Lung (tissue), 12 donors: ENCODE results near the gene FAM120AOS. TPM values are rescaled to one million over a fixed set of nuclear protein-coding genes. Genes with fewer than 3 reads are reported as not detected.

ENCODE experiments used
- ATAC-seq: fragments of 200-7000 bp; cut with Tn5 transposase; one replicate; pipeline ENCODE4 v1.9.1; 2020; ENCODE audit warnings: moderate number of reproducible peaks; ENCODE audit not compliant: insufficient read depth, low FRiP score
- DNase-seq, 3 donors: peaks; one replicate each; pipeline ENCODE4 v3.0.0-alpha.2; 2013 to 2017
- H3K27ac ChIP-seq, 2 donors: one replicate each; pipeline ENCODE4 v1.5.1; 2013; ENCODE audit warnings: mild to moderate bottlenecking in 2 of 2, moderate library complexity in 2 of 2, control low read depth in 1 of 2, inconsistent platforms in 1 of 2, low read depth in 1 of 2, low read length in 1 of 2
- H3K27me3 ChIP-seq, 3 donors: one replicate each; pipeline ENCODE4 v1.5.1; 2013; ENCODE audit warnings: low read length in 2 of 3; ENCODE audit not compliant: control insufficient read depth in 3 of 3, insufficient read depth in 3 of 3
- H3K36me3 ChIP-seq, 4 donors: one replicate each; pipeline ENCODE4 v1.5.1; 2013; ENCODE audit warnings: low read length in 4 of 4, mild to moderate bottlenecking in 1 of 4, moderate library complexity in 1 of 4; ENCODE audit not compliant: control insufficient read depth in 4 of 4, insufficient read depth in 4 of 4
- H3K4me1 ChIP-seq, 5 donors: one replicate each; pipeline ENCODE4 v1.5.1; 2013; ENCODE audit warnings: low read length in 5 of 5, mild to moderate bottlenecking in 2 of 5, moderate library complexity in 1 of 5; ENCODE audit not compliant: control insufficient read depth in 5 of 5, insufficient read depth in 5 of 5
- H3K4me3 ChIP-seq: one replicate; pipeline ENCODE4 v1.5.1; 2013; ENCODE audit warnings: mild to moderate bottlenecking, control low read depth, moderate library complexity
- H3K9ac ChIP-seq, 2 donors: one replicate each; pipeline ENCODE4 v1.5.1; 2013; ENCODE audit warnings: low read length in 2 of 2, control low read depth in 1 of 2; ENCODE audit not compliant: insufficient read depth in 1 of 2
- H3K9me3 ChIP-seq, 4 donors: one replicate each; pipeline ENCODE4 v1.5.1; 2013; ENCODE audit warnings: low read length in 3 of 4, mild to moderate bottlenecking in 1 of 4, moderate library complexity in 1 of 4; ENCODE audit not compliant: control insufficient read depth in 4 of 4, insufficient read depth in 3 of 4
- WGBS, 2 donors: extraction: QIAGEN DNeasy Blood & Tissue Kit; methylation state at CpG; one replicate each; pipeline ENCODE4 v1.1.7; 2013; 5-methylcytosine and 5-hydroxymethylcytosine counted together
- polyA plus RNA-seq, 2 donors: library from polyadenylated mRNA; stranded (reverse); fragments of 200-250 nt; gene quantifications; one replicate each; pipeline ENCODE4 v1.2.1, GENCODE V29; 2013
- total RNA-seq, 2 donors: library from RNA; depleted of rRNA in 1 of 2; stranded (reverse); fragments of >200 nt in 1 of 2; gene quantifications; one replicate each; pipeline ENCODE4 v1.2.1, GENCODE V29; 2014 to 2021
- TF ChIP-seq, protein P1 (sequence below): IDR thresholded peaks from 2 replicates; pipeline ENCODE4 v1.5.1; 2012; ENCODE audit warnings: mild to moderate bottlenecking; ENCODE audit errors: control extremely low read depth, extremely low read depth
- donor health status: control.
- donor health status: control.
- donor health status: Bipolar disorder and iron deficiency.
- donor health status: healthy.
- donor health status: DM: yes; HTN: yes; CAD: no.

Gene FAM120AOS
- total and polyA plus RNA-seq, 4 donors: 27.2 to 51.6 (median 36.5) TPM

- TF ChIP-seq, protein P1, sequence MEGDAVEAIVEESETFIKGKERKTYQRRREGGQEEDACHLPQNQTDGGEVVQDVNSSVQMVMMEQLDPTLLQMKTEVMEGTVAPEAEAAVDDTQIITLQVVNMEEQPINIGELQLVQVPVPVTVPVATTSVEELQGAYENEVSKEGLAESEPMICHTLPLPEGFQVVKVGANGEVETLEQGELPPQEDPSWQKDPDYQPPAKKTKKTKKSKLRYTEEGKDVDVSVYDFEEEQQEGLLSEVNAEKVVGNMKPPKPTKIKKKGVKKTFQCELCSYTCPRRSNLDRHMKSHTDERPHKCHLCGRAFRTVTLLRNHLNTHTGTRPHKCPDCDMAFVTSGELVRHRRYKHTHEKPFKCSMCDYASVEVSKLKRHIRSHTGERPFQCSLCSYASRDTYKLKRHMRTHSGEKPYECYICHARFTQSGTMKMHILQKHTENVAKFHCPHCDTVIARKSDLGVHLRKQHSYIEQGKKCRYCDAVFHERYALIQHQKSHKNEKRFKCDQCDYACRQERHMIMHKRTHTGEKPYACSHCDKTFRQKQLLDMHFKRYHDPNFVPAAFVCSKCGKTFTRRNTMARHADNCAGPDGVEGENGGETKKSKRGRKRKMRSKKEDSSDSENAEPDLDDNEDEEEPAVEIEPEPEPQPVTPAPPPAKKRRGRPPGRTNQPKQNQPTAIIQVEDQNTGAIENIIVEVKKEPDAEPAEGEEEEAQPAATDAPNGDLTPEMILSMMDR: no peak
Observed at GRCh38 chr9:93477397-93477796, 24.0 kb upstream of the FAM120AOS start.

DNA sequence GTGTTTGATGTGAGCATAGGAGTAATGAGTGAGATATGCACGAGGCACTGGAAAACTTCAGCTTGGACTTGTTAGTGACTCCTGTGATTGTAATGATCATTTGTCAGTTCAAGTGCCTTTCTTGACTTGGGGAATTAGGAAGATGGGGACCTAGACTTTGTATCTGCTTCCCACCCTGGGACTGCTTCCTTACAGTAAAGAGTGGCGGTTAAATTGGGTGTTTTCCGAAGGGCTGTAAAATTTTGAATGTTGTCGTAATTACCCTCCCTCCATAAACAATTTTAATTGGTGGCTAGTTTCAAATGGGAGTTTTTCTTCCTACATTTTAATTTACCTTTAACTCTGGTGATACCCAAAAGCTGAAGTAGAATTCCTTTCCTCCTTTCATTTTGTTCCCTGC, 23.5 kb upstream of the FAM120AOS start:
- Histone ChIP-seq H3K36me3 (peaks cover 0 to 11% (median 5%) of the 10 kb centered on the region in 4 donors), H3K9ac (no peak overlapping the region), H3K27ac (no peak overlapping the region), H3K9me3 (no peaks in the 10 kb centered on the region), H3K4me3 (no peak overlapping the region), H3K27me3 (no peaks in the 10 kb centered on the region), H3K4me1 (peaks cover 0 to 6% (median 2%) of the 10 kb centered on the region in 5 donors)
- DNase-seq: no peak
- TF ChIP-seq, protein P1: no peak
- no peak for ATAC-seq
- WGBS, 2 donors: 92 to 93% methylated on average over 4 of the region's 4 CpGs

More at GRCh38 chr9:93477397-93477796, 24.0 kb upstream of the FAM120AOS start:
- H3K9ac ChIP-seq: no peak overlapping the region
- no peak overlapping the region for H3K27ac ChIP-seq
- no peak overlapping the region for H3K4me3 ChIP-seq
- H3K36me3 ChIP-seq: peaks cover 0 to 11% (median 6%) of the 10 kb centered on the region in 4 donors
- H3K4me1 ChIP-seq: peaks cover 0 to 6% (median 2%) of the 10 kb centered on the region in 5 donors
- ATAC-seq (no peak), DNase-seq (no peak)
- no peaks in the 10 kb centered on the region for H3K9me3 ChIP-seq
- WGBS, 2 donors: 91 to 93% methylated on average over 2 of the region's 2 CpGs
- H3K27me3 ChIP-seq: no peaks in the 10 kb centered on the region

GRCh38 chr9:93475856-93476255, 22.5 kb upstream of the FAM120AOS start:
- no peak overlapping the region for H3K27ac ChIP-seq
- WGBS, 2 donors: 66 to 73% methylated on average over 3 of the region's 3 CpGs
- ATAC-seq: no peak
- no peaks in the 10 kb centered on the region for H3K9me3 ChIP-seq
- peaks cover 0 to 4% (median 2%) of the 10 kb centered on the region in 5 donors for H3K4me1 ChIP-seq
- TF ChIP-seq, protein P1: no peak
- no peak overlapping the region for H3K4me3 ChIP-seq
- H3K9ac ChIP-seq: no peak overlapping the region
- H3K36me3 ChIP-seq: peaks cover 1 to 16% (median 5%) of the 10 kb centered on the region in 4 donors
- H3K27me3 ChIP-seq: no peaks in the 10 kb centered on the region
- DNase-seq: no peak

- DNase-seq (no peak), ATAC-seq (no peak)
- peaks cover 0 to 3% (median 2%) of the 10 kb centered on the region in 5 donors for H3K4me1 ChIP-seq
- WGBS, 2 donors: 84 to 97% methylated on average over 3 of the region's 3 CpGs
- H3K36me3 ChIP-seq: peaks cover 0 to 16% (median 4%) of the 10 kb centered on the region in 4 donors
- H3K27ac ChIP-seq: no peak overlapping the region
- H3K9ac ChIP-seq: no peak overlapping the region
- TF ChIP-seq, protein P1: no peak
- H3K27me3 ChIP-seq: no peaks in the 10 kb centered on the region
- no peaks in the 10 kb centered on the region for H3K9me3 ChIP-seq
- no peak overlapping the region for H3K4me3 ChIP-seq
Observed at GRCh38 chr9:93475108-93475507, 21.7 kb upstream of the FAM120AOS start.
